GOT3 (cell line): ENCODE data around the gene CFAP100.

ENCODE experiments used
- DNase-seq: peaks from one replicate; lab custom pipeline; 2025; ENCODE audit warnings: mixed read lengths; lab: John Stamatoyannopoulos, UW

CFAP100 gene

DNA sequence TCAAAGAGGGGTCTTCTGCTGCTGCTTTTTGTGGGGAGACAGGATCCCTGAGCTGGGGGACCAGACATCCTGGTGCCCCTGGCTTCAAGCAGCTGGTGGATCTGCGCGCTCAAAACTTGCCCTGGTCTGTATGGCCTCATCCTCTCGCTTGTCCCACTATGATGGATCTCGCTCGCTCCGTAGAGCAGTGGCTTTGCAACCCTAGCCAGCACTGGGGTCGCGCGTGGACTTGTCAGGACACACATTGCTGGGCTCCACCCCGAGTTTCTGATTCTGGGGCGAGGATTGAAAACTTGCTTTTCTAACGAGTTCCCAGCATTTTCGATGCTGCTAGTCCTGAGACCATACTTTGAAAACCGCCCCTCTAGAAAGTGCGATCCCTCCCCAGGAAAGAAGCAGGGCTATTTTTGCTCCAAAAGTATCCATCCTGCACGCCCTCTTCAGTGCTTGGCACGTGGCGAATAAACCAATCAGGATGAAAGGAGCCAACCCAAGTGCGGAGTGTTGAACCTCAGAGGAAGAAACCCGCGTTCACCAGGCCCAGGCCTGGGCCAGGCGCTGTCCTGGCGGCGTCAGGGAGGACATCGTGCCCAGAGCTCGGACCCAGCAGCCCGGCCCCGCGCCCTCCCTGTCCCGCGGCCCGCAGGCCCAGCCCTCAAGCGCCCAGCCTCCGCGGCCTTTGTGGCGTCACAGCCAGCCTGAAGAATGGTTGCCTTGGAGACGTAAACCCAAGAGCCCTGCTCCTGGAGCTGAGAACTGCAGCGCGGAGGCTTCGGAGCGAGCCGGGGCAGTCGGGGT, at the start of gene CFAP100:
CFAP100 (plus strand) TSS at position 731 of the 798 bp plus-strand sequence. CDS start 1,092 bp downstream, outside the sequence.
- no peak for DNase-seq

GRCh38 chr3:126345231-126345630, 49.5 kb upstream of the CFAP100 start:
- DNase-seq: no peak

DNA sequence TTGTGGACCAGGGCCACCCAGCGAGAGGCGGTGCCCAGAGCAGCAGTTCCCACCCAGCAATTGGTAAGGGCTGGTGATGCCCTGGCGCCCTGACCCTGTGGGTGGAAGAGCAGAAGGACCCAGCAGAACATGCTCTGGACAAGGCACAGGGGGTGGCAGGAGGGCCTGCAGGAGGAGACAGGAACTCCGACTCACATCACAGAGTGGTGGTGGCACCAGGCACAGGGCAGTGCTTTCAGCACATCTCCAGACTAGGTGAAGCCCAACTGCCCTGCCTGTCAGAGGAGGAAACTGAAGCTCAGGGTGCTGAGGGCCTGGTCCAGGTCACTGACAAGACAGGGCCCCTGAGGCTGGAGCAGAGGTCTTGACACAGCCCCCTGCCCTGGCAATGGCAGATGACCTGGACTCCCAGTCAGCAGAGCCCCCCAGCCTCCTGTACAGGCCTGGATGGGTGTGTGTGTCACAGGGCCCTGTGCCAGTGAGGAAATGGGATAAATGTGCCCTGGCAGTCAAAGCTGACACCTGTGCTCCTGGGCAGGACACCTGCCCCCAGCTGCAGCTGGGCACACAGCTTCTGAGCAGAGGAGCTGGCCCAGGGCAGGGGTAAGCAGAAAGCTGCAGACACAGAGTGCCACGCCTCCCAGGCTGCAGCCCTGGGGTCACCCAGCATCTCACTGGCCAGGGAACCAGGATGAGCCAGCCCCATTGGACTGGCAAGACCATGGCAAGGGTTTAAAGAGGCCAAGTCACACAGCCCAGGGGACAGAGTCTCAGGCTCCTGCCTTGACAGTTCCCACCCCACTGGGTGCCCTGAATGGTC, 48.9 kb upstream of the CFAP100 start:
- DNase-seq: no peak

GRCh38 chr3:126346466-126346865, 48.2 kb upstream of the CFAP100 start:
- DNase-seq: no peak

DNA sequence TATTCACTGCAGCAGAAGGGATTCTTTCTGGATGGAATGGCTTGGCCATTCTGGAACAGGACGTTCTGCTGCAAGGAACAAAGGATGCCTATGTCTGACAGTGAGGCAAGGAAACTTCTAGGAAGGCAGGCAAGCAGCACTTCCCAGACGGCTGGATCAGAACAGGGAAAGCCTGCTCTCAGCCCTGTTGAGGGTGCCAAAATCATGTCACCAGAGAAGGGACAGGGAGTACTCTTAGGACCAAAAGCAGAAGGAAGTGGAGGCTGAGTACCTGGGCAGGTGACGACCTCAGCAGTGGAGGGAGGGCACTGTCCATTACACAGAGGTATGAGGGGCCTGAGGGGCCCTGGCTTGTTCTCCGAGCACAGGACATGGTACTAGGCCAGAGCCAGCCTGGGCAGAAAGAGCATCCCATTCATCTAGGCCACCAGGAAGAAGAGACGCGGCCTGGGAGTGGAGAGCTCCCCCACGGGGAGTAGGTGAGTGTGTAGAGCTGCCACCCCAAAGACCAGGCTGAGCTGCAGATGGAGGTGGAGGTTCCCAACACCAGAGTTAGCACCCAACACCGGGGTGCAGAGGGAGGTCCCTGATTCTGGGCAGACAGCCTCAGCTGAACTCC, 47.1 kb upstream of the CFAP100 start:
- DNase-seq: no peak

DNA sequence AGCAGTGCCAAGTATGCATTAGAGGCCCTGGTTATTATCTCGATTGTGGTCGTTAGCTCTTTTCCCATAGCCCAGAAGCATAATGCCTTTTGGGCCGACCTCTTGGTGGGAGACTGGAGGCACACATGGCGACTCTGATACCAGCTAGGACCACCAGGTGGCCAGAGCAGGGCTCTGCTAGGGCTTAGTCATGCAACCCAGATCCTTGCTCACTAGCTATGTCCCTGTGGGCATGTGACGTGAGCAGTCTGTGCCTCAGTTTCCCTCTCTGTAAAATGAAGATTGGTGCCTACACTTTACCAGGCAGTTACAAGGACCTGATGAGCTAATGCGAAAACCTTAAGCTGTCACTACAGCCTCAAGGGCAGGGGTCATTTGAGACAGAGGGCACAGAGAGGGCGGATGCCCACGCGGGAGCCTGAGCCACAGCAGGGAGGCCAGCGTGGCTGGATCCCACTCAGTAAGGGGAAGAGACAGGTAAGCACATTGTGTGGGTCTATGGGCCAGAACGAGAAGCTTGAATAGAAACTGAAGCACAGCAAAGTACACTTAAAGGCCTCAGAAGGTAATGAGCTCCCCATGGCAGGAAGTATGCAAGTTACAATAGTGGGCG, 46.3 kb upstream of the CFAP100 start:
- no peak for DNase-seq

DNA sequence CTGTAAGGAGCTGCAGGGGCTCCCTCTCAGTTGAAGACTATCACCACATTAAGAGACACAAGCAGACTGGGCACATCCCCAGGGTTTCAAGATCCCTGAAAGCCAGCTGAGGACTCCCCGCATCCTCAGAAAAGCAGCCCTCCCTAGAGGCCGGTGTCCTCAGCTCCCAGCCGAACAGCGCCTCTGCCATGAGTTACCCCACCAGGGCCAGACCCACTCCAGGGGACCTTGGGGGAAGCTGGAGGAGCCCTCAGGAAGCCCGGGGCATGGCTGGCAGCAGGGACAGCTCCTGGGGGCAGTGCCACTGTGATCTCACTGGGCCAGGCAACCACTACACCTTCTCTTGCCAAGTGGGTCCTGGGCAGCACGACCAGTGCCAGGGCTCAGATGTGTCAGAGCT, 45.6 kb upstream of the CFAP100 start:
- DNase-seq: no peak

- DNase-seq: no peak
Observed at GRCh38 chr3:126349611-126350501, 44.9 kb upstream of the CFAP100 start.

DNA sequence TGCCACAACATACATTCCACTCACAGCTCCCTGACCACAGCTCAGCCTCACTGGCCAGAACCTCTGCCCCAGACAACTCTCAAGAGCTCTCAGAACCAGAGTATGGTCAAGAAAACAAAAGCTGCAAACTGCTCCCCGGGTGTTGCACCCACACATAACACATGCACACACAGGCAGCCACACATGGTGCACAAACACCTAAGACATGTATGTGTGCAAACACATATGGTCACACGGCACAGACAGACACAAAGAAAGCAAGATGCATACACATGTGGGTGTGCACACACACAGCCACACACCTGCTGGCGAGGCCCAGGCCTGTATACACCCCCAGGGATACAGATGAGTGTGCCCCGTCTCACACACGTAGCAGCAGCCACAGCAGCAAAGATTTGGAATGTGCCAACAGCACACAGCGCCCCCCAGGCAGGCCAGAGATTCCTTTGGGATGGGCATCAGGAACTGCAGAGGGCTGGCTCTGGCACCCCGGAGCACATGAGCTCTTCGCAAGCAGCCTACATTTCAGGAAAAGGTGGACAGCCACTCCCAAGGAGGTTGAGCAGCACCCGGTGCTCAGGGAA, 44.1 kb upstream of the CFAP100 start:
- no peak for DNase-seq

DNA sequence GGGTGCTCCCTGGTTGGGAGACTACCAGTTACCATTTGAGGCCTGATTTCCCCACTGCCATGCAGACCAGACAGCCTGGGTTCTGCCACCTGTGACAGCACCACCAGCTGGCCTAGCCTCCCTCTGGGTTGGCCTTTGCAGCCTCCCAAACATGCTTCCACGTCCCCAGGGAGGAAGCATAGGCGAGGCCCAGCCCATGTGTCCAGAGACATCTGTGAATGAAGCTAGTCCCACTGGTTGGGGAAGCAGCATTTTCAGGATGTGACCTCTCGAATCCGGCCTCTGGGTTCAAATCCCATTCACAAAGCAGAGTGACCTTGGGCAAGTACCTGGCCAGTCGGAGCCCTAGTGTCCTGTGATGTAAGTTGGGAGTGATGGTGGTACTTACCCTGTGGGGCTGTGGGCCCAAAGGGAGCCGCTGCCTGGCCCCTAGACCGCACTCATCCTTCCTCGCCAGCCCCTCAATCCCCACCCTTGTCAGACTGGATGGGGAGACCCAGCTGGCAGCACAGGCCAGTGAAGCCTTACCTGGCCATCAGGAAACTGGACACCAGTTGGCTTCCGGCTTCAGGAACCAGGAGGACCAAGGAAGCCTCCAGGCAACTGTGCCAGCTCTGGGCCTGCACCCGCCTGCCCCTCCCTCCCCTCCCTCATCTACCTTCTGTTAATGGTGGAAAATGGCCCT, 43.5 kb upstream of the CFAP100 start:
- DNase-seq: no peak

- DNase-seq: no peak
Observed at GRCh38 chr3:126351771-126352475, 42.8 kb upstream of the CFAP100 start.

GRCh38 chr3:126352476-126353454, 41.9 kb upstream of the CFAP100 start:
- no peak for DNase-seq

- no peak for DNase-seq
Observed at GRCh38 chr3:126353694-126354321, 40.9 kb upstream of the CFAP100 start.

GRCh38 chr3:126354776-126355175, 39.9 kb upstream of the CFAP100 start:
- DNase-seq: no peak

DNA sequence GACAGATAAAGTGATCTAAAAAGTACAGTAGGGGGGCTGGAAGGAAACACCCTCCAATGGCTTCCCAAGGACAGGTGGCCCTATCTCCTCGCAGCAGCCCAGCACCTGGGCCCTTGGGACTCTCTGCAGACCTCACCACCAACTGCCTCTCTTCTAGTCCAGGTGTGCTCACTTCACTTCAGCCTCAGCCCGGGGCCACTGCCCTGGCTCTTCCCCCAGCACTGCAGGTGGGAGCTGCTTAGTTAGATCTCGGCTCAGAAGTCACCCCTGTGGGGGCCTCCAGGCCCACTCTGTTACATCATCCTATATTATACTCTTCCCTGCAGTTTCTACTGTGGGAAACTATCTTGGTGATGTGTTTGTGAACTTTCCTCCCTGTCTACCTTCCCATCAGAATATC, 39.5 kb upstream of the CFAP100 start:
- DNase-seq: no peak

GRCh38 chr3:126355777-126356372, 38.8 kb upstream of the CFAP100 start:
- no peak for DNase-seq
